HL-60 (cell line): ENCODE measurements around the gene PAPPA2.

Source experiments
- DNase-seq, 2 experiments: peaks; one replicate each; pipeline ENCODE4 v3.0.0-alpha.2; 2010 to 2020; ENCODE audit warnings: low read depth in 1 of 2, low spot score in 1 of 2
- H3K27ac ChIP-seq: fragments of 250-450 bp; sonication (Bioruptor Pico); replicated peaks from 2 replicates; pipeline ENCODE4 v1.5.1; 2020; ENCODE audit warnings: mild to moderate bottlenecking, moderate library complexity
- H3K27me3 ChIP-seq: fragments of 250-450 bp; sonication (Bioruptor Pico); 2 replicates; pipeline ENCODE4 v1.5.1; 2021; ENCODE audit warnings: mild to moderate bottlenecking, moderate library complexity; ENCODE audit not compliant: insufficient read depth, poor library complexity, severe bottlenecking
- H3K4me3 ChIP-seq: replicated peaks from 2 replicates; pipeline ENCODE4 v1.5.1; 2011; ENCODE audit warnings: mild to moderate bottlenecking, control low read depth, low read length; ENCODE audit not compliant: insufficient read depth
- CTCF ChIP-seq: IDR thresholded peaks from one replicate; pipeline ENCODE4 v1.5.1; 2011; ENCODE audit warnings: low read length, control low read depth, inconsistent platforms; ENCODE audit not compliant: insufficient read depth
- GABPA ChIP-seq: IDR thresholded peaks from 2 replicates; pipeline ENCODE4 v1.6.1; 2012; ENCODE audit warnings: low read depth
- POLR2AphosphoS5 ChIP-seq: IDR thresholded peaks from 2 replicates; pipeline ENCODE4 v1.6.1; 2012; ENCODE audit warnings: low read depth
- REST ChIP-seq: IDR thresholded peaks from 2 replicates; pipeline ENCODE4 v1.6.1; 2012; ENCODE audit warnings: low read depth; ENCODE audit not compliant: insufficient replicate concordance
- SPI1 ChIP-seq: IDR thresholded peaks from 2 replicates; pipeline ENCODE4 v1.6.1; 2012; ENCODE audit warnings: low read depth, mild to moderate bottlenecking, borderline replicate concordance

Gene PAPPA2

GRCh38 chr1:176609556-176610408, 146.8 kb downstream of the PAPPA2 start:
- TF ChIP-seq CTCF (no peak), POLR2AphosphoS5 (no peak), REST (no peak), GABPA (no peak), SPI1 (no peak)
- no peak for DNase-seq
- Histone ChIP-seq H3K27ac (no peak overlapping the region), H3K4me3 (no peak overlapping the region), H3K27me3 (peaks cover 8% of the 10 kb centered on the region)

- no peak overlapping the region for H3K27ac ChIP-seq
- TF ChIP-seq GABPA (no peak), SPI1 (no peak), POLR2AphosphoS5 (no peak), REST (no peak), CTCF (no peak)
- peaks cover 4% of the 10 kb centered on the region for H3K27me3 ChIP-seq
- H3K4me3 ChIP-seq, result no peak overlapping the region
- no peak for DNase-seq
Measured at GRCh38 chr1:176612791-176613190, 149.8 kb downstream of the PAPPA2 start.

- DNase-seq, result no peak
- H3K27ac ChIP-seq, result no peak overlapping the region
- H3K4me3 ChIP-seq, result no peak overlapping the region
- TF ChIP-seq SPI1 (no peak), GABPA (no peak), CTCF (no peak), POLR2AphosphoS5 (no peak), REST (no peak)
- H3K27me3 ChIP-seq, result no peaks in the 10 kb centered on the region
Measured at GRCh38 chr1:176617881-176618280, 154.9 kb downstream of the PAPPA2 start.
